ENCODE data around the gene ZHX3.

ZHX3 gene

GRCh38 chr20:41355598-41356203 is 38.2 kb upstream of the ZHX3 start:
- DNase-seq (ENCODE audit: extremely low read depth in 1 of 2, low read depth in 1 of 2): no peak

GRCh38 chr20:41355192-41355591 is 37.7 kb upstream of the ZHX3 start:
- no peak for DNase-seq (ENCODE audit: extremely low read depth in 1 of 2, low read depth in 1 of 2)

GRCh38 chr20:41353530-41353929 is 36.0 kb upstream of the ZHX3 start:
- no peak for DNase-seq (ENCODE audit: extremely low read depth in 1 of 2, low read depth in 1 of 2)

- DNase-seq (ENCODE audit: extremely low read depth in 1 of 2, low read depth in 1 of 2): no peak
Measured at GRCh38 chr20:41352666-41353065, 35.1 kb upstream of the ZHX3 start.

GRCh38 chr20:41352106-41352505 is 34.6 kb upstream of the ZHX3 start:
- DNase-seq (ENCODE audit: extremely low read depth in 1 of 2, low read depth in 1 of 2): no peak

GRCh38 chr20:41350408-41350962 is 33.0 kb upstream of the ZHX3 start:
- DNase-seq (ENCODE audit: extremely low read depth in 1 of 2, low read depth in 1 of 2): no peak

- DNase-seq (ENCODE audit: extremely low read depth in 1 of 2, low read depth in 1 of 2): no peak
Measured at GRCh38 chr20:41349943-41350342, 32.4 kb upstream of the ZHX3 start.

GRCh38 chr20:41349266-41349665 is 31.7 kb upstream of the ZHX3 start:
- DNase-seq (ENCODE audit: extremely low read depth in 1 of 2, low read depth in 1 of 2): no peak

GRCh38 chr20:41348430-41349172 is 31.1 kb upstream of the ZHX3 start:
- no peak for DNase-seq (ENCODE audit: extremely low read depth in 1 of 2, low read depth in 1 of 2)

GRCh38 chr20:41347523-41348429 is 30.2 kb upstream of the ZHX3 start:
- DNase-seq (ENCODE audit: extremely low read depth in 1 of 2, low read depth in 1 of 2): no peak

- DNase-seq (ENCODE audit: extremely low read depth in 1 of 2, low read depth in 1 of 2): no peak
Measured at GRCh38 chr20:41345729-41346067, 28.2 kb upstream of the ZHX3 start.

GRCh38 chr20:41344938-41345728 is 27.6 kb upstream of the ZHX3 start:
- DNase-seq (ENCODE audit: extremely low read depth in 1 of 2, low read depth in 1 of 2): no peak

- no peak for DNase-seq (ENCODE audit: extremely low read depth in 1 of 2, low read depth in 1 of 2)
Measured at GRCh38 chr20:41344477-41344876, 26.9 kb upstream of the ZHX3 start.

- DNase-seq (ENCODE audit: extremely low read depth in 1 of 2, low read depth in 1 of 2): no peak
Measured at GRCh38 chr20:41342474-41343464, 25.2 kb upstream of the ZHX3 start.

GRCh38 chr20:41340327-41341055 is 23.0 kb upstream of the ZHX3 start, which contains the start of gene LPIN3:
Gene LPIN3, plus strand, starts transcription at chr20:41340821. Its CDS starts 4,983 bp downstream, at chr20:41345804.
- peak in 1 of 2 donors; percentile 11 for DNase-seq (ENCODE audit: extremely low read depth in 1 of 2, low read depth in 1 of 2)

- peak; percentile 64 to 78 for DNase-seq (ENCODE audit: extremely low read depth in 1 of 2, low read depth in 1 of 2)
Measured at GRCh38 chr20:41339957-41340326, 22.4 kb upstream of the ZHX3 start.

GRCh38 chr20:41336711-41337492 is 19.4 kb upstream of the ZHX3 start:
- no peak for DNase-seq (ENCODE audit: extremely low read depth in 1 of 2, low read depth in 1 of 2)

- DNase-seq (ENCODE audit: extremely low read depth in 1 of 2, low read depth in 1 of 2): no peak
Measured at GRCh38 chr20:41335591-41335990, 18.1 kb upstream of the ZHX3 start.

Measured in activated CD8-positive, alpha-beta memory T cell treated with anti-CD3 and anti-CD28 coated beads for 1 hour (primary cell).